H1 (cell line): ENCODE measurements around the gene NAALADL1. TPM values are rescaled to one million over a fixed set of nuclear protein-coding genes. Genes with fewer than 3 reads are reported as not detected.

Experiments
- TBP ChIP-seq: IDR thresholded peaks from 2 replicates; pipeline ENCODE4 v1.6.1; 2011; ENCODE audit warnings: low read depth, low read length, improper control_type of control experiment
- polyA plus RNA-seq, 7 experiments: library from polyadenylated mRNA; depleted of rRNA in 3 of 7; stranded (reverse) in 5 of 7; unstranded in 2 of 7; fragments of >200 nt in 5 of 7; fragments of 200-250 nt in 2 of 7; gene quantifications; 1 replicate in 5 of 7; 2 replicates in 1 of 7; 4 replicates in 1 of 7; pipeline versions ENCODE4 v1.2.1 to v1.2.3, GENCODE V29; 2011 to 2013; ENCODE audit warnings: missing spikeins in 2 of 7, mixed read lengths in 2 of 7
- total RNA-seq: library from RNA; stranded (reverse); fragmentation: NEBNext Ultra II Directional; extraction: Animal tissue kit (Norgen Biotek cat#: 25700); gene quantifications from 2 replicates; pipeline ENCODE4 v1.2.1, GENCODE V29; 2021

NAALADL1 gene
- total and polyA plus RNA-seq, 2 of the 8 experiments (the other 6 are each of a cell fraction or from before 2014, with no cell fraction given) = 7.5 to 9.9 TPM

DNA sequence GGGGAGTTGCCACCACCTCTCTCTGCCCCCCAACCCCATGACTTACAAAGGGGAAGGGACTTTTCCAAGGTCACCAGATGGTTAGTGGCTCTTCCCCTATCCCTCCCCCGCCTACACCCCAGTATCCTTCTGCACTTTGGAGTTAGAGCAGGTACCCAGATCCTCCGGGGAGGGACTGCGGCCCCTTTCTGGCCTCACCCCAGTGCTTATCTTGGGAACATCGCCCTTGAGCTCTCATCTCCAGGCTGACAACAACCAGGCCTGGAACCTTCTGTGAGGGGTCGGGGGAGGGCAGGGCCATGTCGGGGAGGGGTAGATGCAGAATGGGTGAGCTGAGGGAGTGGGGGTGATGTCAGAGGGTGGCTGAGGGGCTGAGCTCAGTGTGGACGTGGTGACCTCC lies 7.5 kb upstream of the NAALADL1 start (continued):
- TF ChIP-seq TBP = no peak
